SK-N-SH treated with all-trans-retinoic acid at 6 μM for 48 hours (cell line): ENCODE data around the gene DMRT3.

Experiments used
- ARNTL ChIP-seq: fragments of 450-650 bp; formaldehyde crosslinking; IDR thresholded peaks from 2 replicates; pipeline ENCODE4 v1.5.0; 2020; ENCODE audit warnings: low read depth, mild to moderate bottlenecking, moderate library complexity, borderline replicate concordance
- BACH2 ChIP-seq: fragments of 250-450 bp; sonication (Bioruptor Pico); IDR thresholded peaks from 2 replicates; pipeline ENCODE4 v1.9.0; 2021; ENCODE audit warnings: mild to moderate bottlenecking, borderline replicate concordance
- CREB5 ChIP-seq: fragments of 250-450 bp; sonication (Bioruptor Pico); IDR thresholded peaks from 2 replicates; pipeline ENCODE4 v1.5.1; 2020; ENCODE audit warnings: low read depth, mild to moderate bottlenecking, moderate library complexity
- CSRNP3 ChIP-seq: fragments of 250-450 bp; sonication (Bioruptor Pico); IDR thresholded peaks from 2 replicates; pipeline ENCODE4 v1.5.1; 2021; ENCODE audit warnings: mild to moderate bottlenecking, moderate library complexity
- GLIS3 ChIP-seq: fragments of 250-450 bp; sonication (Bioruptor Pico); IDR thresholded peaks from 2 replicates; pipeline ENCODE4 v1.5.0; 2020; ENCODE audit warnings: mild to moderate bottlenecking, moderate library complexity
- PATZ1 ChIP-seq: fragments of 250-450 bp; sonication (Bioruptor Pico); IDR thresholded peaks from 2 replicates; pipeline ENCODE4 v1.8.0; 2020; ENCODE audit warnings: mild to moderate bottlenecking, moderate library complexity, borderline replicate concordance
- PPARA ChIP-seq: fragments of 250-450 bp; sonication (Bioruptor Pico); IDR thresholded peaks from 2 replicates; pipeline ENCODE4 v1.5.0; 2020; ENCODE audit warnings: mild to moderate bottlenecking, borderline replicate concordance
- RARB ChIP-seq: fragments of 250-450 bp; sonication (Bioruptor Pico); IDR thresholded peaks from 2 replicates; pipeline ENCODE4 v1.8.0; 2021; ENCODE audit warnings: mild to moderate bottlenecking, moderate library complexity
- SNAI2 ChIP-seq: fragments of 250-450 bp; sonication (Bioruptor Pico); IDR thresholded peaks from 2 replicates; pipeline ENCODE4 v1.5.0; 2020; ENCODE audit warnings: mild to moderate bottlenecking, moderate library complexity
- TCF4 ChIP-seq: fragments of 250-450 bp; sonication (Bioruptor Pico); IDR thresholded peaks from 2 replicates; pipeline ENCODE4 v1.8.0; 2021; ENCODE audit warnings: mild to moderate bottlenecking, moderate library complexity, borderline replicate concordance
- TSHZ2 ChIP-seq: fragments of 250-450 bp; sonication (Bioruptor Pico); IDR thresholded peaks from 2 replicates; pipeline ENCODE4 v1.5.0; 2020; ENCODE audit warnings: mild to moderate bottlenecking, moderate library complexity
- ZC3H10 ChIP-seq: fragments of 250-450 bp; sonication (Bioruptor Pico); IDR thresholded peaks from 2 replicates; pipeline ENCODE4 v1.5.1; 2021; ENCODE audit warnings: mild to moderate bottlenecking, moderate library complexity
- ZFP3 ChIP-seq: fragments of 250-450 bp; sonication (Bioruptor Pico); IDR thresholded peaks from 2 replicates; pipeline ENCODE4 v1.5.0; 2020; ENCODE audit warnings: mild to moderate bottlenecking, moderate library complexity
- ZNF565 ChIP-seq: fragments of 450-650 bp; formaldehyde crosslinking; conservative IDR thresholded peaks from 2 replicates; pipeline ENCODE4 v1.5.0; 2020; ENCODE audit warnings: low read depth, mild to moderate bottlenecking, moderate library complexity

- no peak for TF ChIP-seq RARB (CRISPR knock-in tag)
- no peak for TF ChIP-seq TCF4 (CRISPR knock-in tag)
- TF ChIP-seq TSHZ2 = no peak
- TF ChIP-seq CSRNP3 (CRISPR knock-in tag) = no peak
- TF ChIP-seq GLIS3 (CRISPR knock-in tag) = no peak
- no peak for TF ChIP-seq PATZ1 (CRISPR knock-in tag)
- TF ChIP-seq ZFP3 (CRISPR knock-in tag) = no peak
- no peak for TF ChIP-seq ARNTL (CRISPR knock-in tag)
- no peak for TF ChIP-seq BACH2 (CRISPR knock-in tag)
- no peak for TF ChIP-seq ZNF565 (CRISPR knock-in tag)
- no peak for TF ChIP-seq PPARA (CRISPR knock-in tag)
- TF ChIP-seq SNAI2 (CRISPR knock-in tag) = no peak
- TF ChIP-seq CREB5 = no peak
- TF ChIP-seq ZC3H10 (CRISPR knock-in tag) = no peak
Measured at GRCh38 chr9:948497-948896, 28.0 kb upstream of the DMRT3 start.
